IPS DF 4.7 (cell line): ENCODE measurements around the gene SEC23A.

Source experiments
- DNase-seq: peaks from one replicate; pipeline ENCODE4 v3.0.0-alpha.2; 2013; ENCODE audit warnings: low spot score; ENCODE audit errors: extremely low read depth

Gene SEC23A

DNA sequence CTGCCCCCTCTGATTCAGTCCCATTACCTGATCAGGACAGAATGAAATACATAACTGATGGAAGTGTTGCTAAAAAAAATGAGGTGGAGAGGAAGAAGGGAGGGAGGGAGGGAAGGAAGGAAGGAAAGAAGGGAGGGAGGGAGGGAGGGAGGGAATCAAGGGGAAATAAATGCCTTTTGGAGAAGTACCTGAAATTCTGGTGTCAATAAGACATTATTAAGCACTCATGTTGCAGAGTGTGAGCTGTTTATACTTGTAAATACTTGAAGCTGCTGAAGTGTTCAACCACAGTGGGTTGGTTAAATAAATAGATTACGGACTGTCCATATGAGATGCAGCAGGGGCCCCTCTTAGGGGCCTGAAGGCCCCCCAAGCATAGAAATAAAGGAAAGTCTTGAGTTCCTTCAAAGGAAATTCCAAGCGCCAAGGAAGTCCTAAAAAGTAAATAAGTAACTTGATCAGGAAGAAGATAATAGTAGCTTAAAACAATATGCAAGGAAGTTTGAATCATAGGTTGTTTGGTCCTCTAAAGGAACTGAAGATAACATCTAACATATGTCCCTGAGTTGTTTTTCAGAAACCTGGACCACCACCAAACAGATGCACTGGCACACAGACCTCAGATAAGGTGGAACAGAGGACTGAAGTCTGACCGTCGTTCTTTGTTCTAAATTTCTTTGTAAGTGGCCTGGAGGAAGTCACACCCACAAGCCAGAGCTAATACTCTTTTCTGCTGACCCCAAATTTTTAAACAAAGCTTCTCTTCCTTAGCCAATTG, 110.8 kb downstream of the SEC23A start:
- no peak for DNase-seq

DNA sequence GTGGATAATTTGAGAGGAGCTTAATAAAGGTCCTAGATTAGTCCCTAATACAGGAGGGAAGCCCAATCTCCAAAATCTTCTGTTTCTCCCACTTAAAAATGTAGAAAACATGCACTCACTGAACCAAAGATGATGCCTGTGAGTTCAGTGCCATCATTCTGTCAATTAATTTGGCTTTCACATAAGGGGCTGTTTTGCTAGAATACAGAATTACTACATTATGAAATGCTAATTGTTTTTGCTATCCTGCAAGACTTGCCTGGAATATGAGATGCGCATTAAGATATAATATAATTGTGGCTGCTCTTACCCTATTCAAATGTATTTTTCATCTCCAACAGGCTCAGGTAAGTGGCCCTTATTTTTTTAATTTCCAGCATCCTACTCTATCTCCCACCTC, 111.7 kb downstream of the SEC23A start:
- DNase-seq = no peak

DNA sequence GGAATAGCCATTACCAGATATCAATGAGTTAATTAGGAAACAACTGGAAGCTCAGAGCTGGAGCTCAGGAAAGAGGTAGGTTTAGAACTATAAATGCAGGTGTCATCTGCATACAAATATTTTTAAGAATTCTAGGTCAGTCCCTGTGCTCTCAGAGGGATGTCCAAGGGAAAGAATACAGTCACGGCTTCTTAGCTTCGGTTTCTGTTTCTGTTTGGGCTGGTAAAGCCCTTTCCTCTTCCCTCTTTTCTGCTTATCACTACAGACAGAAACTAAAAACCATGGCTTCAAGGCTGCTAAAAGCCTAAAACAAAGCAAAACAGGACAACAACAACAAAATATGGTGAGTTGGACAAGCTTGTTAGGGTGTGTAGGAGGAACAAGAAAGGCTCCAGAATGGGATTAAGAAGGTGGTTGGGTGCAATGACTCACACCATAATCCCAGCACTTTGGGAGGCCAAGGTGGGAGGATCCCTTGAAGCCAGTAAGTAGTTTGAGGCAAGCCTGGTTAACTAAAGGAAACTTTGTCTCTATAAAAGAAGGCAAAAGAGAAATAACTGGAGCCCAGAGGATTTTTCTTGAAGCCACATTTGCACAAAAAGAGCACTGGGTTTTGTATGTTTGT, 113.0 kb downstream of the SEC23A start:
- no peak for DNase-seq

DNA sequence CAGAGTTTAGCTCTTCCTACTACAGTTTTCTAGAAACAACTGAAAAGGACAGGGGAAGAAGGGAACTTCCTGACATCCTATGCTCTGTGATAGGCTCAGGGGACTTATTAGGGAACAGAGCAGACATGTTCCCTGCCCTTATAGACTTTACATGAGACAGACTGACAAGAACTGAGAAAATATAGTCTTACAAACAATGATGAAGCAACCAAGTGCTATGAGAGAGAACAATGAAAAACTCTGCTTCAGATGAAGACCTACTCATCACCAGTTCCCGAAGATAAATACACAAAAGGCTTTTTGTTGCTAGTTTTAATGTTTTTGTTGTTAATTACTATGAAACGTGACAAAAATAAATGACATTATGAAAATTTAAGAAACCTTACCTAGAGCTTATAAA, 115.3 kb downstream of the SEC23A start:
- DNase-seq = no peak

DNA sequence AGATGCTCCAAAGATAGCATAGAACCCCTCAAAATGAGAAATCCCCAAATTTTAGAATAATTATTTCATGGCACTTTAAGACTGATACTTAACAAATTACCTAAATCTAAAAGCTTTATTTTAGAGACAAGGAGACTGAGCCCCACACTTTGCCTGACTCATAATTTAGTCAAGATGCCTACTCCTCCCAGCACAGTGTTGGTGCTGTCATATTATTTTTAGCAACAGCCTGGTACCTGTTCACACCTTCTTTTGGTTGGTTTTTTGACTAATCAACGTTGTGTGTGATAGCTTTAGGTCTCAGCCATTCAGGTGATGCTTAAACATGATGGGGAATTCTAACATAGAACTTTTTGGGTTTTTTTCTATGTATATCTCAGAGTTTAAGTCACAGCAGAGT, 120.2 kb downstream of the SEC23A start:
- no peak for DNase-seq

DNA sequence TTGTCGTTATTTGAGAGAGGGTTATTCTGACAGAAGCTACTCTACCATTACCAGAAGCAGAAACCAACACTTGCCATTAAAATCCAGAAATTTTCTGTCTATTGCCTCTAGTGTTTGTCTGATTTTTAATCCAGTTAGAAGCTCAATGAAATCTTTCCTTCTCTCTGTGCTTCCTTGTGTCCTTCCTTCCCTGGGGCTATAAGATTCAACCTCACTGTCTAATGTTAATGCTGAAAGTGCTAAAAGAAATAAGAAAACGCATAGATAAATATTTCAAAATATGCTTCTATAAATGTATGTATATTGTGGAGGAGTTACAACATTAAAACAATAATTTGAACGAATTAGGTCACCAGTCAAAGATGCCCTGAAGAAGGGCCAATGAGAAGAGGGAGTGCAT, 120.8 kb downstream of the SEC23A start:
- DNase-seq = no peak
